Mesodermal cell (in vitro differentiated cells): Measurements from ENCODE around the gene FOXN1.

Source experiments
- H3K27ac ChIP-seq: 2 replicates; pipeline ENCODE4 v1.7.0; 2013; ENCODE audit warnings: mild to moderate bottlenecking, low read depth, low read length, moderate library complexity; ENCODE audit not compliant: severe bottlenecking
- H3K36me3 ChIP-seq: 2 replicates; pipeline ENCODE4 v1.7.1; 2013; ENCODE audit warnings: mild to moderate bottlenecking, low read length, moderate library complexity; ENCODE audit not compliant: control insufficient read depth, insufficient read depth
- H3K4me1 ChIP-seq: one replicate; pipeline ENCODE4 v1.7.1; 2013; ENCODE audit warnings: mild to moderate bottlenecking, low read length; ENCODE audit not compliant: insufficient read depth, control insufficient read depth, poor library complexity, severe bottlenecking
- H3K4me3 ChIP-seq: 2 replicates; pipeline ENCODE4 v1.7.0; 2013; ENCODE audit warnings: low read length, control low read depth, mild to moderate bottlenecking; ENCODE audit not compliant: insufficient read depth, poor library complexity, severe bottlenecking; ENCODE audit errors: extremely low read depth
- H3K9me3 ChIP-seq: 2 replicates; pipeline ENCODE4 v1.7.1; 2013; ENCODE audit warnings: mild to moderate bottlenecking, low read length, moderate library complexity; ENCODE audit not compliant: control insufficient read depth
- WGBS, 2 experiments: methylation state at CpG; one replicate each; pipeline ENCODE4 v1.1.5; 2013; ENCODE audit warnings: missing lambda C conversion rate in 2 of 2; ENCODE audit not compliant: insufficient coverage in 2 of 2; 5-methylcytosine and 5-hydroxymethylcytosine counted together

Gene FOXN1

GRCh38 chr17:28577466-28577824 is 71.3 kb downstream of the FOXN1 start:
- WGBS, 2 experiments = 100% methylated on average over 1 of the region's 3 CpGs; no CpG with 5 or more reads in 1 of the 2 experiments
- H3K9me3 ChIP-seq = no peaks in the 10 kb centered on the region
- no peak overlapping the region for H3K4me3 ChIP-seq
- peaks cover 3% of the 10 kb centered on the region for H3K4me1 ChIP-seq
- H3K36me3 ChIP-seq = peaks cover 57% of the 10 kb centered on the region
- no peak overlapping the region for H3K27ac ChIP-seq

GRCh38 chr17:28578246-28579195 is 72.4 kb downstream of the FOXN1 start:
- peaks cover 3% of the 10 kb centered on the region for H3K4me1 ChIP-seq
- H3K36me3 ChIP-seq = peaks cover 67% of the 10 kb centered on the region
- WGBS, 2 experiments = 98 to 99% methylated on average over 6 to 7 of the region's 8 CpGs
- no peak overlapping the region for H3K27ac ChIP-seq
- H3K9me3 ChIP-seq = no peaks in the 10 kb centered on the region
- no peak overlapping the region for H3K4me3 ChIP-seq

- no peak overlapping the region for H3K27ac ChIP-seq
- H3K36me3 ChIP-seq = peaks cover 70% of the 10 kb centered on the region
- 100% methylated on average over 2 of the region's 4 CpGs for WGBS, 2 experiments
- peaks cover 3% of the 10 kb centered on the region for H3K4me1 ChIP-seq
- no peaks in the 10 kb centered on the region for H3K9me3 ChIP-seq
- H3K4me3 ChIP-seq = no peak overlapping the region
These were observed 73.4 kb downstream of the FOXN1 start for GRCh38 chr17:28579526-28579925.

GRCh38 chr17:28580959-28581358 is 74.8 kb downstream of the FOXN1 start:
- WGBS, 2 experiments = no CpG with 5 or more reads among the region's 3 CpGs
- H3K27ac ChIP-seq = no peak overlapping the region
- H3K4me3 ChIP-seq = no peak overlapping the region
- peaks cover 84% of the 10 kb centered on the region for H3K36me3 ChIP-seq
- peaks cover 3% of the 10 kb centered on the region for H3K4me1 ChIP-seq
- no peaks in the 10 kb centered on the region for H3K9me3 ChIP-seq

GRCh38 chr17:28582513-28582912 is 76.4 kb downstream of the FOXN1 start:
- Histone ChIP-seq H3K36me3 (peaks cover 94% of the 10 kb centered on the region), H3K4me3 (no peak overlapping the region), H3K4me1 (no peaks in the 10 kb centered on the region), H3K27ac (no peak overlapping the region), H3K9me3 (no peaks in the 10 kb centered on the region)
- WGBS, 2 experiments = 96 to 100% methylated on average over 2 of the region's 2 CpGs

- H3K4me1 ChIP-seq = no peaks in the 10 kb centered on the region
- WGBS, 2 experiments = 87 to 100% methylated on average over 2 to 3 of the region's 3 CpGs
- H3K27ac ChIP-seq = no peak overlapping the region
- no peak overlapping the region for H3K4me3 ChIP-seq
- H3K9me3 ChIP-seq = no peaks in the 10 kb centered on the region
- H3K36me3 ChIP-seq = peaks cover 93% of the 10 kb centered on the region
These were observed 78.3 kb downstream of the FOXN1 start for GRCh38 chr17:28584434-28584833.

- H3K27ac ChIP-seq = no peak overlapping the region
- peaks cover 91% of the 10 kb centered on the region for H3K36me3 ChIP-seq
- no peaks in the 10 kb centered on the region for H3K9me3 ChIP-seq
- no peaks in the 10 kb centered on the region for H3K4me1 ChIP-seq
- whole genome bisulfite sequencing, 2 experiments = 89 to 100% methylated on average over 1 of the region's 3 CpGs
- no peak overlapping the region for H3K4me3 ChIP-seq
These were observed 79.7 kb downstream of the FOXN1 start for GRCh38 chr17:28585851-28586250.
